Stimulated activated CD4-positive, alpha-beta T cell treated with anti-CD3 and anti-CD28 coated beads, Interleukin-1b, Interleukin-23, amount 100 ng/mL, for 24 hours (primary cell): ENCODE measurements around the gene ZNF438.
"Not testable (repeated sequence)": the region's sequence is repeated elsewhere in the genome, so short reads cannot be mapped to it uniquely, and the experiment has no call there.

Experiments used
- DNase-seq, 4 experiments: peaks; one replicate each; pipeline ENCODE4 v3.0.0-alpha.2; 2020; ENCODE audit warnings: low read depth in 4 of 4, low spot score in 1 of 4

ZNF438 gene

GRCh38 chr10:30988831-30989435, 42.7 kb downstream of the ZNF438 start:
- no peak for DNase-seq

- no peak for DNase-seq
Observed at GRCh38 chr10:30987463-30987862, 44.2 kb downstream of the ZNF438 start.

- DNase-seq: no peak
Observed at GRCh38 chr10:30986053-30986555, 45.6 kb downstream of the ZNF438 start.

GRCh38 chr10:30985512-30985911, 46.2 kb downstream of the ZNF438 start:
- no peak for DNase-seq

- DNase-seq: no peak
Observed at GRCh38 chr10:30984563-30985328, 46.9 kb downstream of the ZNF438 start.

GRCh38 chr10:30983209-30983608, 48.5 kb downstream of the ZNF438 start:
- DNase-seq: not testable (repeated sequence)

- DNase-seq: no peak
Observed at GRCh38 chr10:30980951-30981616, 50.6 kb downstream of the ZNF438 start.

GRCh38 chr10:30979956-30980355, 51.7 kb downstream of the ZNF438 start:
- no peak for DNase-seq

- DNase-seq: no peak
Observed at GRCh38 chr10:30978843-30979242, 52.8 kb downstream of the ZNF438 start.

- DNase-seq: no peak
Observed at GRCh38 chr10:30977385-30977784, 54.3 kb downstream of the ZNF438 start.

- DNase-seq: no peak
Observed at GRCh38 chr10:30974773-30975415, 56.8 kb downstream of the ZNF438 start.

GRCh38 chr10:30974355-30974754, 57.3 kb downstream of the ZNF438 start:
- no peak for DNase-seq

GRCh38 chr10:30973737-30974136, 57.9 kb downstream of the ZNF438 start:
- DNase-seq: no peak

GRCh38 chr10:30970760-30971460, 60.8 kb downstream of the ZNF438 start:
- no peak for DNase-seq

- no peak for DNase-seq
Observed at GRCh38 chr10:30968711-30969110, 63.0 kb downstream of the ZNF438 start.

GRCh38 chr10:30967650-30968410, 63.8 kb downstream of the ZNF438 start:
- no peak for DNase-seq

- no peak for DNase-seq
Observed at GRCh38 chr10:30963992-30964930, 67.4 kb downstream of the ZNF438 start.

GRCh38 chr10:30962522-30962921, 69.1 kb downstream of the ZNF438 start:
- DNase-seq: no peak

GRCh38 chr10:30959836-30960210, 71.8 kb downstream of the ZNF438 start:
- DNase-seq: no peak
